SU-DHL-6 (cell line): ENCODE results near the gene NINL.

Source experiments
- H2AFZ ChIP-seq: fragments of 200-600 bp; sonication (generic); 2 replicates; pipeline ENCODE4 v1.6.1; 2014; ENCODE audit warnings: low read depth, mild to moderate bottlenecking, moderate library complexity, mixed read lengths, antibody characterized with exemption, low read length; ENCODE audit not compliant: severe bottlenecking
- H3F3A ChIP-seq: fragments of 200-600 bp; shearing (Covaris generic); 2 replicates; pipeline ENCODE4 v1.6.0; 2016; ENCODE audit warnings: antibody characterized with exemption, mild to moderate bottlenecking; ENCODE audit not compliant: insufficient read depth
- H3K27ac ChIP-seq: fragments of 200-600 bp; sonication (generic); 2 replicates; pipeline ENCODE4 v1.5.1; 2016; ENCODE audit warnings: low read depth, mild to moderate bottlenecking, low read length, moderate library complexity, mixed read lengths
- H3K27me3 ChIP-seq: fragments of 200-600 bp; sonication (generic), shearing (Covaris generic); 2 replicates; pipeline ENCODE4 v1.6.0; 2014; ENCODE audit warnings: mild to moderate bottlenecking, low read length
- H3K36me3 ChIP-seq: fragments of 200-600 bp; sonication (generic); 2 replicates; pipeline ENCODE4 v1.6.1; 2014; ENCODE audit warnings: mild to moderate bottlenecking, low read length, mixed read lengths
- H3K4me2 ChIP-seq: fragments of 300-600, 200-600 bp; shearing (Covaris generic), sonication (generic); 2 replicates; pipeline ENCODE4 v1.6.0; 2014; ENCODE audit warnings: low read length, low read depth, mild to moderate bottlenecking; ENCODE audit not compliant: poor library complexity, severe bottlenecking
- H3K4me3 ChIP-seq: fragments of 200-600 bp; sonication (generic); 2 replicates; pipeline ENCODE4 v1.5.1; 2014; ENCODE audit warnings: antibody characterized with exemption, low read length, mild to moderate bottlenecking, mixed read lengths; ENCODE audit not compliant: insufficient read depth, poor library complexity, severe bottlenecking
- H3K79me2 ChIP-seq: fragments of 200-600 bp; sonication (generic); 2 replicates; pipeline ENCODE4 v1.6.1; 2014; ENCODE audit warnings: mild to moderate bottlenecking, low read length, moderate library complexity; ENCODE audit not compliant: insufficient read depth
- H3K9ac ChIP-seq: fragments of 200-600 bp; sonication (generic); 2 replicates; pipeline ENCODE4 v1.7.0; 2014; ENCODE audit warnings: mild to moderate bottlenecking, low read length
- H3K9me2 ChIP-seq: fragments of 200-600 bp; sonication (generic); replicated peaks from 2 replicates; pipeline ENCODE4 v1.6.1; 2014; ENCODE audit warnings: low read length; ENCODE audit not compliant: insufficient read depth
- H3K9me3 ChIP-seq: fragments of 200-600 bp; sonication (generic); 2 replicates; pipeline ENCODE4 v1.6.1; 2014; ENCODE audit warnings: low read length, mixed read lengths; ENCODE audit not compliant: insufficient read depth
- H4K20me1 ChIP-seq: fragments of 200-600 bp; sonication (generic); 2 replicates; pipeline ENCODE4 v1.6.1; 2014; ENCODE audit warnings: low read depth, mild to moderate bottlenecking, antibody characterized with exemption, low read length, moderate library complexity, mixed read lengths
- EZH2phosphoT487 ChIP-seq: fragments of 200-600 bp; sonication (generic), shearing (Covaris generic); conservative IDR thresholded peaks from 2 replicates; pipeline ENCODE4 v1.6.1; 2018; ENCODE audit warnings: mild to moderate bottlenecking, antibody characterized with exemption, low read length, moderate library complexity, mixed read lengths
- TF ChIP-seq, protein P1 (sequence below): fragments of 200-600 bp; sonication (generic); IDR thresholded peaks from one replicate; pipeline ENCODE4 v1.5.1; 2017; ENCODE audit warnings: antibody characterized with exemption, mild to moderate bottlenecking, low read length, moderate library complexity; ENCODE audit not compliant: insufficient read depth, poor library complexity, severe bottlenecking

NINL gene

DNA sequence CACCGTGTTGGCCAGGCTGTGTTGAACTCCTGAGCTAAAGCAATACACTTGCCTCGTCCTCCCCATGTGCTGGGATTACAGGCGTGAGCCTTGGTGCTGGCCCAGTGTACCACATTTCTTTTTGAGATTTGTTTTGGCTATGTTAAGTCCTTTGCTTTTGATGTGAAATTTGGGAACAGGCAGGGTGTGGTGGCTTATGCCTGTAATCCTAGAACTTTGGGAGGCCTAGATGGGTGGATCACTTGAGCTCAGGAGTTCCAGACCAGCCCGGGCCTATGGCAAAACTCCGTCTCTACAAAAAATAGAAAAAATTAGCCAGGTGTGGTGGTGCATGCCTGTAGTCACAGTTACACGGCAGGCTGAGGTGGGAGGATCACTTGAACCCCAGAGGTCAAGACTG, 137.7 kb downstream of the NINL start:
- Histone ChIP-seq H3K9me2 (no peaks in the 10 kb centered on the region), H3K9me3 (no peaks in the 10 kb centered on the region), H3K27ac (no peak overlapping the region), H3K36me3 (peaks cover 26% of the 10 kb centered on the region), H3K4me3 (no peak overlapping the region), H3F3A (no peaks in the 10 kb centered on the region; the same call in 1 of the 2 replicates), H3K79me2 (no peaks in the 10 kb centered on the region), H2AFZ (no peak overlapping the region), H3K9ac (no peak overlapping the region), H4K20me1 (no peaks in the 10 kb centered on the region), H3K4me2 (no peak overlapping the region), H3K27me3 (no peaks in the 10 kb centered on the region)
- TF ChIP-seq, protein P1, sequence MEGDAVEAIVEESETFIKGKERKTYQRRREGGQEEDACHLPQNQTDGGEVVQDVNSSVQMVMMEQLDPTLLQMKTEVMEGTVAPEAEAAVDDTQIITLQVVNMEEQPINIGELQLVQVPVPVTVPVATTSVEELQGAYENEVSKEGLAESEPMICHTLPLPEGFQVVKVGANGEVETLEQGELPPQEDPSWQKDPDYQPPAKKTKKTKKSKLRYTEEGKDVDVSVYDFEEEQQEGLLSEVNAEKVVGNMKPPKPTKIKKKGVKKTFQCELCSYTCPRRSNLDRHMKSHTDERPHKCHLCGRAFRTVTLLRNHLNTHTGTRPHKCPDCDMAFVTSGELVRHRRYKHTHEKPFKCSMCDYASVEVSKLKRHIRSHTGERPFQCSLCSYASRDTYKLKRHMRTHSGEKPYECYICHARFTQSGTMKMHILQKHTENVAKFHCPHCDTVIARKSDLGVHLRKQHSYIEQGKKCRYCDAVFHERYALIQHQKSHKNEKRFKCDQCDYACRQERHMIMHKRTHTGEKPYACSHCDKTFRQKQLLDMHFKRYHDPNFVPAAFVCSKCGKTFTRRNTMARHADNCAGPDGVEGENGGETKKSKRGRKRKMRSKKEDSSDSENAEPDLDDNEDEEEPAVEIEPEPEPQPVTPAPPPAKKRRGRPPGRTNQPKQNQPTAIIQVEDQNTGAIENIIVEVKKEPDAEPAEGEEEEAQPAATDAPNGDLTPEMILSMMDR, result no peak
- no peak for TF ChIP-seq EZH2phosphoT487

DNA sequence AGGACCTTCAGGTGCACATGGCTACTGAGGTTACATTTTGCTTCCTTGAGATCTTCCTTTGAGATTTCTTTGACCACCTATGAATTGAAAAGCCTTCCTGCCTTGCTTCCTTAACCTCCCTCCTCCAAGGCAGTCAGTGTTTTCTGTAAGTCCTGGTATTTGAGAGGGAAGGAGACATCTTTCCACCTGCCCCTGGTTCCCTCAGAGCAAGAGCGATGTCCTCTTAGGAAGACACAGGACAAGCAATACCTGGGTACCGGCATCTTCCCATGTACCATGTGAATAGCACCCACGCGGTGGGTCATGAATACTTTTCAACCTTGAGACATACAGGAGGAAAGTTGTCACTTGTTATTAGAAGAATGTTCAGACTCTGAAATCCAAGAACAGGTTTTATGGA, 140.8 kb downstream of the NINL start:
- Histone ChIP-seq H3K27ac (no peak overlapping the region), H3K9me3 (no peaks in the 10 kb centered on the region), H2AFZ (no peak overlapping the region), H4K20me1 (no peaks in the 10 kb centered on the region), H3K4me2 (no peak overlapping the region), H3K27me3 (no peaks in the 10 kb centered on the region), H3K4me3 (no peak overlapping the region), H3F3A (no peaks in the 10 kb centered on the region), H3K9ac (no peak overlapping the region), H3K36me3 (peaks cover 39% of the 10 kb centered on the region), H3K79me2 (no peaks in the 10 kb centered on the region), H3K9me2 (no peaks in the 10 kb centered on the region)
- no peak for TF ChIP-seq EZH2phosphoT487
- TF ChIP-seq, protein P1, result no peak

DNA sequence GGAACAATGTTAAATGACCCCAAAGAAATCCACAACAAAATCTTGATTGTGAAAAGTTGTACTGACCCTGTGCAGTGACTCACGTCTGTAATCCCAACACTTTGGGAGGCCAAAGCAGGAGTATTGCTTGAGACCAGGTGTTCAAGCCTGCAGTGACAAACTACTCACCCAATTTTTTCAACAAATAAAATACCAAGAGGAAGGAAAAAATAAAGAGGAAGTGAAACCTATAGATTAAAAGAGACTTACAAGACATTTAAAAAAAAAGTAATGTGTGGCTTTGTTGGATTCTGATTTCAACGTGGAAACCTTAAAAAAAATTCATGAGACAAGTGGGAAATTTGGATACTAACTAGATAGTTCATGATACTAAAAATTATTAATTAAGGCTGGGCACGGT, 146.0 kb downstream of the NINL start:
- H2AFZ ChIP-seq, result no peak overlapping the region
- H3K9me2 ChIP-seq, result no peaks in the 10 kb centered on the region
- H3K79me2 ChIP-seq, result no peaks in the 10 kb centered on the region
- H3K36me3 ChIP-seq, result peaks cover 18% of the 10 kb centered on the region
- H3K9me3 ChIP-seq, result no peaks in the 10 kb centered on the region
- H3K27me3 ChIP-seq, result no peaks in the 10 kb centered on the region
- peak overlapping the region; percentile 17; the same call in 1 of the 2 replicates for H3K27ac ChIP-seq
- H3K4me2 ChIP-seq, result no peak overlapping the region
- no peak overlapping the region for H3K9ac ChIP-seq
- no peaks in the 10 kb centered on the region for H4K20me1 ChIP-seq
- H3F3A ChIP-seq, result no peaks in the 10 kb centered on the region
- TF ChIP-seq, protein P1, result no peak
- TF ChIP-seq EZH2phosphoT487, result no peak
- H3K4me3 ChIP-seq, result no peak overlapping the region

DNA sequence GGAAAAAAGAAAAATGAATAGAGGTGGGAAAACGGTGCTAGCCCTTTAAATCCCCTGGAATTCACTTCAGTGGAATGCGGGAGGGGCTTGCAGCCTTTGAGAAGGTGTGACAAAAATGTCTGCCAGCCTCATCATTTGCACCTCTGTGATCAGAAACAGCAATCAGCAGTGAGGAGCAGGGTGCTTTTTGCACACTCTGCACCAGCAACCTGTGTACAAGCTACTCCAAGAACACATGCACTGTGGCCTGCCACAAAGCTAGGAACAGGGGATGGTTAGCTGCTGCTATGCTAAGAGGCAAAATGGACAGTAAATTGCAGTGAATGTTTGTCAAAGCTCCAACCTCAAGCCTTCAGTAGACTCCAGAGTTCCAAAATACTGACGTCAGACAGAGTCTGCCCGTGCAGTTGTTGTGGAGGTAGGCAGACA, 148.2 kb downstream of the NINL start:
- no peaks in the 10 kb centered on the region for H3F3A ChIP-seq
- TF ChIP-seq EZH2phosphoT487, result no peak
- TF ChIP-seq, protein P1, result no peak
- no peak overlapping the region for H3K4me2 ChIP-seq
- peaks cover 23% of the 10 kb centered on the region for H3K36me3 ChIP-seq
- H3K4me3 ChIP-seq, result no peak overlapping the region
- no peak overlapping the region for H2AFZ ChIP-seq
- H3K9me2 ChIP-seq, result no peaks in the 10 kb centered on the region
- no peaks in the 10 kb centered on the region for H3K27me3 ChIP-seq
- no peak overlapping the region for H3K27ac ChIP-seq
- no peaks in the 10 kb centered on the region for H4K20me1 ChIP-seq
- no peaks in the 10 kb centered on the region for H3K9me3 ChIP-seq
- H3K79me2 ChIP-seq, result no peaks in the 10 kb centered on the region
- H3K9ac ChIP-seq, result no peak overlapping the region
